HG03469 (cell line): ENCODE data around the gene CD209.
"Not testable (repeated sequence)": the region's sequence is repeated elsewhere in the genome, so short reads cannot be mapped to it uniquely, and the experiment has no call there.

Experiments
- ATAC-seq: cut with Tn5 transposase; IDR thresholded peaks from one replicate; pipeline ENCODE4 v1.9.1; 2021; ENCODE audit warnings: mild to moderate bottlenecking, moderate library complexity, moderate number of reproducible peaks; ENCODE audit not compliant: unreplicated experiment

The CD209 gene, protein sequence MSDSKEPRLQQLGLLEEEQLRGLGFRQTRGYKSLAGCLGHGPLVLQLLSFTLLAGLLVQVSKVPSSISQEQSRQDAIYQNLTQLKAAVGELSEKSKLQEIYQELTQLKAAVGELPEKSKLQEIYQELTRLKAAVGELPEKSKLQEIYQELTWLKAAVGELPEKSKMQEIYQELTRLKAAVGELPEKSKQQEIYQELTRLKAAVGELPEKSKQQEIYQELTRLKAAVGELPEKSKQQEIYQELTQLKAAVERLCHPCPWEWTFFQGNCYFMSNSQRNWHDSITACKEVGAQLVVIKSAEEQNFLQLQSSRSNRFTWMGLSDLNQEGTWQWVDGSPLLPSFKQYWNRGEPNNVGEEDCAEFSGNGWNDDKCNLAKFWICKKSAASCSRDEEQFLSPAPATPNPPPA

DNA sequence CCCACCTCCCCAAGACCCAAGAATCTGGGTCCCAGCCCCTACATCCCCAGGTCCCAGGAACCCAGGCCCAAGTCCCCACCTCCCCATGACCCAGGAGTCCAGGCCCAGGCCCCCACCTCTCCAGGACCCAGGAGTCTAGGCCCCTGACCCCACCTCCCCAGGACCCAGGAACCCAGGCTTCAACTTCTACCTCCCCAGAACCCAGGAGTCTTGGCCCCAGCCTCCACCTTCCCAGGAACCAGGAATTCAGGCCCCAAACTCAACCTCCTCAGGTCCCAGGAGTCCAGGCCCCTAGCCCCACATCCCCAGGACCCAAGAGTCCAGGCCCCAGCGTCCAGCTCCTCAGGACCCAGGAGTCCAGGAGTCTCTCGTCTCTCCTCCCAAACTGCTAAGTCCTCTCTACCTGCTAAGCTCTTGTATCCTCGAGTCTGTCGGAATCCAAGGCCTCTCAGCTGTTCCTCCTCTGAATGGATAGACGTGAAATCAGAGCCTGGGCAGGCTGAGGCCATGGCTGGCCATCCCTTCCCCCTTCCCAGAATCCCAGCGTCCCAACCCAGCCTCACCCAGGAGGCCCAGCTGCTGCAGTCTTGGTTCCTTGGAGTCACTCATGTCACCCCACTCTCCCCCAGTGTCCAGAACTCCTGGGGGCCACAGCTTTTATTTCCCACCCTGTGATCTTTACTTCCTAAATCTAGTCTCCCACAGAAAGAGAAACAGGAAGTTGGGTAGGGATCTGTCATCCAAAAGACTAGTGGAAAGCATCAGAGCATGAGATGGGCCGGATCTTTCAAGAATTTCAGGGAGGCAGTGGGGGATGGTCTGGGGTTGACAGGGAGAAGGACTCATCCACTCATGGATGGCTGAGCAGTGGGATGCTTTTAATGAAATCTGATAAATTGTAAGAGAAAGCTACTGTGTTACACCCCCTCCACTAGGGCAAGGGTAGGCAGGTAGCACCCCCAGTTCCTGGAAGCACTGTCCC lies at the start of gene CD209:
Gene CD209 (minus strand): TSS at position 632 of the 982 bp plus-strand sequence. CDS start 23 bp downstream, at position 609.
- no peak for ATAC-seq

DNA sequence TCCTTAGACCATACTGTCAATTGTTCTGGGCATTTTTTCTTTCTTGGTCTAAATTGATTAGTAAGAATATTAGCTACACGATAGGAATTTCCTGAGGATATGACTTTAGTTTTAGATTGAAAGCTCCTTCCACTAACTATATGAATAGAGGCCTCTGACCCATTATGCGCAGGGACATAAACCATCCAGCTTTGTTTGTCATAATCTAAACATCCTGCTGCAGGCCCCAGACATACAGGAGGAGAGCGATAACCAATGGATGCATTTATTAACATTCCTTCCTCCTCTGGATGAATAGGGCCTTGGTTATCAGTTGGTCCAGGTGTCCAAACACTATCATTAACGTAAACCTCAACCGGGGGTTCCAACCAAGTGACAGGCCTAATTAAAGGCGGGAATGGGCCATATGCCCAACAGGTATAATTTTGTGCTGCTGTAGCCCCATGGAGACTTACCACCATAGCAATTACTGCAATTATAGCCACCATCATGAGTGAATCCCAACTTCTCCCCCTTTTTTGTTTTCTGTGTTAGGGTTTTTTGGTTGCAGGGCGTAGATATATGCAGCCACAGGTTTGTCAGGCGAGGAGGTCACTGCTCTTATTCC lies 48.3 kb upstream of the CD209 start:
- ATAC-seq, result no peak

DNA sequence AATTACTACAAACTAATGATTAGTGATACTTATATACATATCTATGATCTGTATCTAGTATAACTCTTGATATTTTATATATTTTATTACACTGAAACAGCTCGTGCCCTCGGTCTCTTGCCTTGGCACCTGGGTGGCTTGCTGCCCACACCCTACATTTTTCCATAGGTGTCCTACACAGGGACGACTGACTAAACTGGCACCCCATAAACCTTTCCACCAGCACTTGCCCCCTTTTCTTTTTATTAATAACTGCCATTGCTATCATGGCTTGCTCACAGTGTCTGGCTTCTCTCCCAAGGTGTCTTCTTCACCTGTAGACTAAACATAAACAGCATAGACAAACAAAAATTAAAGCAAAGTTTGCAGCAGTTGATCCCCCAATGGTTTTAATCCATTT lies 46.2 kb upstream of the CD209 start:
- ATAC-seq, result no peak

DNA sequence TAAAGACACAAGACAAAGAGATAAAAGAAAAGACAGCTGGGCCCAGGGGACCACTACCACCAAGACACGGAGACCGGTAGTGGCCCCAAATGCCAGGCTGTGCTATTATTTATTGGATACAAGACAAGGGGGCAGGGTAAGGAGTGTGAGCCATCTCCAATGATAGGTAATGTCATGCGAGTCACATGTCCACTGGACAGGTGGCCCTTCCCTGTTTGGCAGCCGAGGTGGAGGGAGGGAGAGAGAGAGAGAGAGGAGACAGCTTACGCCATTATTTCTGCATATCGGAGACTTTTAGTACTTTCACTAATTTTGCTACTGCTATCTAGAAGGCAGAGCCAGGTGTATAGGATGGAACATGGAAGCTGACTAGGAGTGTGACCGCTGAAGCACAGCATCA lies 45.4 kb upstream of the CD209 start:
- not testable (repeated sequence) for ATAC-seq

DNA sequence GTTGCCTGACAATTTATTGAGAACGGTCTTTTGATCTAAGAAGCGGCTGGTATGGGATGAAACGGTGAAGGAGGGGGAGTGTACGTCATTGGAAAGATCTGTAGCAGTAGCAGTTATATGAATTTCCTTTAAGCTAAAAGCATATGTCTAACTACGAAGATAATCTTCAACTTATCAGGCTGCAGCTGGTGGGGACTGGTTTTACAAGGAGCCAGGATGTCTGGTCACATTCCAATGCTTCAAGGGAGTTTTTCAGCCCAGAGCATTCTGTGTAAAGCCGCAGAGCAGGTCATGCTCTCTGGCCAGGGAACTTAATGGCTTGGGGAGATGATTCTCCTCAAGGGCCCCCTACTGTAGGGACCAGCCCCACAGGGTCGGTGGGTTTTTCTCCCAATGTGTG lies 44.9 kb upstream of the CD209 start:
- no peak for ATAC-seq

DNA sequence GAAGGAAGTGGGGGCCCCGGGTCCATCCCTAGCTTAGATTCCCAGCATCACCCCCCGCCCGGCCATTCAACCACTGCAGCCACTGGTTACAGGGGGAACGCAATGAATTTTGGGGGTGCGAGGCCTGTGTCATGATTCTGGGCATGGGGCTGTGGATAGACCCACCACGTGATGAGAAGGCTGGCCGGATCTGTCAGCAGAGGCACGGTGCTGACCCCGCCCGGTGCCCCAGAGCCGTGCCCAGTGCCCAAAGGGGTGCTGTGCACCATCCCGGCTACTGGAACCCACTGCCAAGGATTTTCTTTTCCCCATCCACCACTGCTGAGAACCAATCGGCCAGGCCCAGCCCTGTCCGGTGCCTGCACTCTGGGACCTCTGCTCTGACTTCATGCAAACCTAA lies 43.1 kb upstream of the CD209 start:
- no peak for ATAC-seq

DNA sequence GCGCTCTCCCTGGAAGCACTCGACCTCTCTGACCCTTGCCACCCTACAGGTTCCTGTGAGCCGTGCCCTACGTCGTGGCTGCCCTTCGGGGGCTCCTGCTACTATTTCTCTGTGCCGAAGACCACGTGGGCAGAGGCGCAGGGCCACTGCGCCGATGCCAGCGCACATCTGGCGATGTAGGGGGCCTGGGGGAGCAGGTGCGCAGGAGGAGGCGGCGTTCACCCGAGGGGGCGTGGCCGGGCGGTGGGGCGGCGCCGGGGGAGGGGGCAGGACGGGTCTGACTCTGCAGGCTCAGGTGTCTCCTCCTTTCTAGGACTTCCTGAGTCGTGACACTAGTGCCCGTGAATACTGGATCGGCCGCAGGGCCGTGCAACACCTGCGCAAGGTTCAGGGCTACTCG lies 42.1 kb upstream of the CD209 start:
- ATAC-seq, result no peak

DNA sequence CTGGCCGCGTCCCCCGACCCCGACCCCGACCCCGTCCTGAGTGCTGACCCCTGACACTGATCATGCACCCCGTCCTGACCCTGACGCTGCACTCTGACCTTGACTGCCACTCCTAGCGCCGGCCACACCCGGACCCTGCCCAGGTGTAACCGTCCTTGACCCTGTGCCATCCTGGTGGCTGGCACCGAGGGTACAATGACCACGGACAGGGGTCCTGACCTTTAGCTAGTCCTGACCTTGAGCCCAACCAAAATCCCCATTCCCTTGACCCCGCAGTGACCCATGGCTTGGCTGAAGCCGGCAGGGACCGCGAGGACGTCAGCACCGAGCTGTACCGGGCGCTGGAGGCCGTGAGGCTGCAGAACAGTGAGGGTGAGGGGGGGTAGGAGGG lies 41.6 kb upstream of the CD209 start:
- no peak for ATAC-seq

DNA sequence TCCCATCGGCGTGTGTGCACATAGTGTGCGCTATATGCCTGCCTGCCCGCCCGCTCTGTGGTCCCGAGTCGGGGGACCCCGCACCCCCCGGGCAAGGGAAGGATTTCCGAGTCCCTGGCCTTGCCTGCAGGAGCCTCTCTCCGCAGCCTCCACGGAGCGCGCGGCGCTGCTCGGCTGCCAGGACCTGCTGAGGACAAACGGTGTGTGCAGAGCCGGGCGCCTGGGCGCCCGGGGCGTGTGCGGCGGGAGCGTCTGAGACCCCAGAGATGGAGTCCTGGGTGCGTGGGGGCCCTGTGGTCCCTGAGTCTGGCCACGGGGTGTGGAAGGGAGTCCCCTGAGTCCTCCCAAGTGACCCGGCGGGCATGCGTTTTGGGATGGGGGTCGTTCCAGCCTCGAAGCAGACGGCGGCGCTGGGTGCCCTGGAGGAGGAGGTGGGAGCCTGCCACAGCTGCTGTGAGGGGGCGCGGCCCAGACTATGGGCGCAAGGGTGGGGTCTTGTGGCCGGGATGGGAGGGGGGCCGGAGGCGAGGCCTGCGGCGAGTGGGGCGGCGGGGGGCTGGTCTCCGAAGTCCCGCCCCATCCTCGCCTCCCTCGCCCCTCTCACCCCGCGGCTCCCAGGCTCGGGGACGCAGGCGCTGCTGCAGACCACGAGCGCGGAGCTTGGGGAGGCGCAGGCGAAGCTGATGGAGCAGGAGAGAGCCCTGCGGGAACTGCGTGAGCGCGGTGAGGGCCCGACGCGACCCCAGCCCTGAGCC lies 41.0 kb upstream of the CD209 start:
- ATAC-seq, result no peak

DNA sequence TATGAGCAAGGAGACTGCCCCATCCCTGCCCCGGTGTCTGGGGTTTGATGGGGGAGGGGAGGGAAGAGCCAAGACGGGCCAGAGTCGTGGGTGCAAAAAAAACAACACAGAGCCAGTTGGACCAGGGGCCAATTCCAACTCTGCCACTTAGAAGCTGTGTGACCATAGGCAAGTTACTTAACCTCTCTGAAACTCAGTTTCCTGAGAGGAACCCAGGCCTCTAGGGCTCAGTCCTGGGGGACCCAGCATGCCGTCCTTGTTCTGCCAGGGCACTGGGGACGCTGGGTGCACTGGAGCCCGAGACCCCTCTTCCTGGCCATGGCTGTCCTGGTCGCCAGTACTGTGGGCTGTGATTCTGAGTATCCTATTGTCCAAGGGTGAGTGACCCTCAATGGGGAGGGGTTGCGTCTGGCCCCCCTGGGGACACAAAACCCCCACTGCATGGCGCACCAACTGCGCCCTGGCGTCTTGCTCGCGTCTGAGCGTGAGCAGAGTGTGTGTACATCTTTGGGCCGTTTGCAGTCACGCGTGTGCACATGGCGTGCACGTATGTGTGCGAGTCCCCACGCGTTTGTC lies 40.4 kb upstream of the CD209 start:
- no peak for ATAC-seq

DNA sequence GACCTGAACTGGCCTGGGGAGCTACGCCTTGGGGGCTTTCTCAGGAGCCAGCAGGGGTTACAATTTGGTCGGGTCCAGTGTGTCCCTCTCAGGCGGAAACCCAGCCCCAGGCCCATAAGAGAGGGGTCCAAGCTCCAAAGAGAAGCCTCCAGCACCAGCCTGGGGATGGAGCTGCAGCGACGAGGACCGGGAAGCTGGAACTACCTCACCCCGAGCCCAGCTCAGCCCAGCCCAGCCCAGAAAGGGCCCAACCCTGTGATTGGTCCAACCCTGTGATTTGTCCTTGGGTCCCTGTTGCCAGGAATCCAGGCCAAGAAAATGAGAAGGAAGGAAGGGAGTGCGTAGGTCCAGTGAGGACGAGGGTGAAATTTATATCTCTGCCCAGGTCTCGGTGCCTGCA lies 39.8 kb upstream of the CD209 start:
- ATAC-seq, result no peak

DNA sequence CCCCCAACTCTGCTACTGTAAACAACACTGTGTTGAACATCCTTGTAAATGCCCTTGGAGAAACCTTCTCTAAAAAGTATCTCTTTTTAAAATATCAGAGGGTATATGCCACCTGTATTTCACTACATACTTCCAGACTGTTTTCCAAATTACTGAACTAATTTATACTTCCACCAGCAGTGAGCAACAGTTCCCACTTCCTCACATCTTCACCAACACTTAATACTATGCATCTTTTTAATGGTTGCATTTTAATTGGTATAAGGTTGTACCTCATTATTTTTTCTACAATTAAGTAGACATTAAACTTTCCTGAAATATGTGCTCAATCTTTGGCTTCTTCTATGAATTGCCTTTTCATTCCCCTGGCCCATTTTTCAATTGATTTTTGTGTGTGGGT lies 37.5 kb upstream of the CD209 start:
- ATAC-seq, result no peak

DNA sequence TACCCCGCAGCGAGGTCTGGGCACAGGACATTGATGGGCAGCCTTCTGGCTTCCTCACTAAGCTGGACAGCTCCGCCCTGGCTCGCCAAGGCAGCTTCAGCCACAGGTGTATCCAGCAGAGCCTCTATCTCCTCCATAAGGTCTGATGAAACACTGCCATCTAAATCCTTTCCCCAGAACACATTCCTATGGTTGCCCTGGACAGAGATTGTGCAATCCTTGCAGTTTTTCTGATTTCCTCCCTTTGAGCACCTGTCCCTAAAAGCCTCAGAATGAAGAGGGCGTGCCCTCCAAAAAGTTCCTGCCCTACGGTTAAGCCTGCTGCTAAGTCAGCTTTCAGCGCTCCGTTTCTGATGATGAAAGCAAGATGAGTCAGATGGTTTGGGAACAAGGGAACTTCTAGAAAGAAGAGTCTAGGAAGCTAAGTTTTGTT lies 36.7 kb upstream of the CD209 start:
- no peak for ATAC-seq

DNA sequence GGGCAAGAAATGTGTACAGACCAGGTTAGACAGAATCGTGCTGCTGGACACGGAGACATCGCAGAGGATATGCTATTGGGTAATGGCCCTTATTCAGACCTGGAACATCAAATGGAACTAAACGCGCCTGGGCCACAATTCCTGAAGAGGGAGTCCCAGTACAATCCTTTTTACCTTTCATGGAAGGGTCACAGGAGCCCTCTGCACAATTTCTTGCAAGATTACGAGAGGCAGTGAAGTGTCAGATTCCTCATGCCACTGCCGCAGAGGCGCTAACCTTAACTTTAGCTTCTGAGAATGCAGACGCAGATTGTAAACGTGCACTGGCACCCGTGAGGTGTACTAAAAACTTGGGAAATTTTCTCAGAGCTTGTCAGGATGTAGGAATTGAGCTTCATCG lies 33.8 kb upstream of the CD209 start:
- ATAC-seq, result no peak

DNA sequence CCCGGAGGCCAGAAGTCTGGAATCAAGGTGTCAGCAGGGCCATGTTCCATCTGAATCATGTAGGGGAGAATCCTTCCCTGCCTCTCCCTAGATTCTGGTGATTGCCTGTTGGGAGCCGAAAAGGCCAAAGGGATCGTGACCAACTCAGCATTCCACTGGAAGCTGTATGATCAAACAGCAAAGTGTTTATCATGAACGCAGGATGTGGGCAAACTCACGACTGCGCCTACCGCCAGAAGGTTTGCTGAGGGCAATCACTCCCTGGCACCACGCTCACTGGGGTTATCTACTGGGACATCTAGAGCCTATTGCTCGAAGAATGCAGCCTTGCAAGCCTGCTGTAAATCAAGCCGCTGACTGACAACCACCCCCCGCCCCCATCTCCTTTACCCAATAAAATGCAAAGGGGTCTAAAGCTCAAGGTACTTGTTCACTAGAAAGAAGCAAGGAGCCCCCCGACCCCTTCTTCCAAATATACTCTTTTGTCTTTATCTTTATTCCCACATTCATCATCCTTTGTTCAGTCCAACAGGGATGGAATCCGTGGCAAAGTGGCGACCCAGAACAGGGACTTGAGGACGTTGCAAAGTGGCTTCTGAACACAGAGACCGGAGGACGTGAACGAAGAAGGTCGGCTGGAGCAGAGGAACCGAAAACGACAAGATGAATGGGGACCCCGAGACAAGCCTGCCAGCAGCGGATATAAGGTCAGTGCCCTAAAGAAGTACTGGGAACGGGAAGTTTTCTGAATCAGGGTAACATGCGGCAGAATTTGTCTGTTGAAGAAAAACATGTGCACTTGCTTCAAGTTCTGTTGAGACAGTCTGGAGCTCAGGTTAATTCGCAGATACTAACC lies 32.5 kb upstream of the CD209 start:
- no peak for ATAC-seq

DNA sequence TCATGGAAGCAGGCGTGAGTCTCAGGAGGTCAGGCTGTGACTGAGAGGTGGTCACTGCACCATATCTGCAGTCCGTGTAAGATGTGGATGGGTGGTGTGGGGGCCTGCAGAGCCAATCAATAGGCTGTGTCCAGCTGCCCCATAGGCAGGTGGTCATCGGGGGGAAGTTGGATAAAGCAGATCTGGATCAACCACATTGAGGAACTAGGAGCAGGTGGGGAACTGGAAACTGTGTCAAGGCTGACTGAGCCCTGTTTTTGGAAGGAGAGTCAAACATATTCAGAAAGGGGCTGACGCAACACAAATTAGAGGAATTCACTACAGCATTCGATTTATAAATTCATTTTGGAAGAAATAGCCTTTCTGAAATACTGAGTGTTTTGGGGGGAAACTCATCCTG lies 30.7 kb upstream of the CD209 start:
- no peak for ATAC-seq

DNA sequence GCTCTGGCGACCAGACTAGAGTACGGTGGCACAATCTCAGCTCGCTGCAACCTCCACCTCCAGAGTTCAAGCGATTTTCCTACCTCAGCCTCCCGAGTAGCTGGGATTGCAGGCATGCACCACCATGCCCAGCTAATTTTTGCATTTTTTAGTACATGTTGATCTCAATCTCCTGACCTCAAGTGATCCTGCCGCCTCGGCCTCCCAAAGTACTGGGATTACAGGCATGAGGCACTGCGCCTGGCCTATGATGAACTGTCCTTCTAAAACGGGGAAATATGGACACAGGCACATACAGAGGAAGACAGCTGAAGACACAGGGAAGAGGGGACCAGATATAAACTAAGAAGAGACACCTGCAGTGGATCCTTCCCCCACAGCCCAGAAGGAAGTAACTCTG lies 28.4 kb upstream of the CD209 start:
- ATAC-seq, result no peak

DNA sequence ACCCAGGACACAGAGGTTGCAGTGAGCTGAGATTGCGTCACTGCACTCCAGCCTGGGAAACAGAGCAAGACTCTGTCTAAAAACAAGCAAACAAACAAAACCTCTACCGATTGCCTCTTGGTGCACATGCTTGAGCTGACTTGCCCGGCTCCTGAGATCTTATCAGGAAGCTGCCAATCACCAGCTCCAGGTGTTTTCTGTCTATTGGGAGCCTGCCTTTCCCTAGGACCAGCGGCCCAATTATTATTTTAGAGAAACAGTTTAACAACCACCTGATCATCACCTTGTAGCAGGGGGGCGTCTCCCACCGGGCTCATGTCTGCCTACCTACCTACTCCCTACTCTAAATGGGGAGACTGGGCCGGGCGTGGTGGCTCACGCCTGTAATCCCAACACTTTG lies 26.5 kb upstream of the CD209 start:
- ATAC-seq, result no peak

DNA sequence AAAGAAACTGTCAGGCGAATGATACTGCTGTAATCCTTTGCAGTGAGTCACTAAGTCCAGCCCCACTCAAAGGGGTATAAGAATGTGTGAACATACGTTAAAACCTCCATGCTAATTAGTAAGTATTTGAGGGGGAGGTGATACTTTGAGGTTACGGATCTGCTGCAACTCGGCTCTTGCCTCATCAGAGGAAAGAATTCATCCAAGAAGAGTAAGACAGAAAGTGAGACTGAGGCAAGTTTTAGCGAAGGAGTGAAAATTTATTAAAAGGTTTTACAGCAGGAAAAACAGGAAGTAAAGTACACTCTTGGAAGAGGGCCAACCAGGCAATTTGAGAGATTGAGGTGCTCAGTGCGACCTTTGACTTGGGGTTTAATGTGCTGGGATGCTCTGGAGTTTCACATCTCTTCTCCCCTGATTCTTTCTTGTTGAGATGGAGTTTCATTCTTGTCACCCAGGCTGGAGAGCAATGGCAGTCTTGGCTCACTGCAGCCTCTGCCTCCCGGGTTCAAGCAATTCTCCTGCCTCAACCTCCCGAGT lies 25.5 kb upstream of the CD209 start:
- ATAC-seq, result no peak
